K562 (cell line): ENCODE measurements around the gene OR51B2. TPM values are rescaled to one million over a fixed set of nuclear protein-coding genes. Genes with fewer than 3 reads are reported as not detected.

ENCODE experiments used
- HDAC2 ChIP-seq: fragments of 450-650 bp; IDR thresholded peaks from 2 replicates; pipeline ENCODE4 v1.6.1; 2016; ENCODE audit warnings: mild to moderate bottlenecking
- HNRNPK ChIP-seq: fragments of 200-400 bp; formaldehyde crosslinking; IDR thresholded peaks from one replicate; pipeline ENCODE4 v1.6.1; 2018; ENCODE audit warnings: mild to moderate bottlenecking, low read depth, low read length; ENCODE audit not compliant: poor library complexity, severe bottlenecking
- PTRF ChIP-seq: fragments of 450-650 bp; IDR thresholded peaks from 2 replicates; pipeline ENCODE4 v1.6.1; 2016; ENCODE audit warnings: mild to moderate bottlenecking, missing genetic modification characterization, missing compliant biosample characterization
- TAL1 ChIP-seq: fragments of 450-650 bp; IDR thresholded peaks from 2 replicates; pipeline ENCODE4 v1.6.1; 2016; ENCODE audit warnings: mild to moderate bottlenecking
- ZBTB7A ChIP-seq: IDR thresholded peaks from 2 replicates; pipeline ENCODE4 v1.6.1; 2011; ENCODE audit warnings: low read depth, mild to moderate bottlenecking, low read length, moderate library complexity, borderline replicate concordance; ENCODE audit not compliant: control insufficient read depth
- ZNF24 ChIP-seq: fragments of 450-650 bp; IDR thresholded peaks from 2 replicates; pipeline ENCODE4 v1.6.1; 2016
- ZNF253 ChIP-seq: fragments of 250-450 bp; sonication (Bioruptor Pico); conservative IDR thresholded peaks from 2 replicates; pipeline ENCODE4 v1.6.1; 2021; ENCODE audit warnings: mild to moderate bottlenecking
- polyA plus RNA-seq, 8 experiments: library from polyadenylated mRNA; depleted of rRNA in 4 of 8; stranded (reverse) in 5 of 8; unstranded in 3 of 8; fragments of >200 nt; fragmentation: Nextera tagmentation in 2 of 8; fragmentation: Illumina TruSeq in 1 of 8; extraction: Ambion mirVana in 2 of 8; extraction: Trizol in 1 of 8; gene quantifications; 2 replicates each; pipeline versions ENCODE4 v1.2.1 to v1.2.3, GENCODE V29; 2011 to 2014; ENCODE audit warnings: inconsistent platforms in 1 of 8, missing spikeins in 1 of 8
- total RNA-seq, 7 experiments: library from RNA; depleted of rRNA in 6 of 7; stranded (reverse); fragments of >200 nt in 6 of 7; fragmentation: Illumina TruSeq in 2 of 7; extraction: Trizol in 2 of 7; gene quantifications; 2 replicates each; pipeline versions ENCODE4 v1.2.1 to v1.2.3, GENCODE V29; 2011 to 2021; ENCODE audit warnings: low replicate concordance in 1 of 7
- TF ChIP-seq, protein P1 (sequence below): fragments of 450-650 bp; IDR thresholded peaks from 2 replicates; pipeline ENCODE4 v1.6.1; 2016; ENCODE audit warnings: mild to moderate bottlenecking, moderate library complexity
- TF ChIP-seq, protein P2 (sequence below): fragments of 250-450 bp; sonication (Bioruptor Pico); IDR thresholded peaks from 2 replicates; pipeline ENCODE4 v1.5.1; 2021; ENCODE audit warnings: mild to moderate bottlenecking
- TF ChIP-seq, protein P3 (sequence below), 2 experiments: fragments of 450-650 bp; IDR thresholded peaks; 2 replicates each; pipeline ENCODE4 v1.6.1; 2016

Gene OR51B2
- total and polyA plus RNA-seq, 9 of the 15 experiments (the other 6 are each of a cell fraction or from before 2014, with no cell fraction given), result 0.38 to 6.6 (median 4.0) TPM

DNA sequence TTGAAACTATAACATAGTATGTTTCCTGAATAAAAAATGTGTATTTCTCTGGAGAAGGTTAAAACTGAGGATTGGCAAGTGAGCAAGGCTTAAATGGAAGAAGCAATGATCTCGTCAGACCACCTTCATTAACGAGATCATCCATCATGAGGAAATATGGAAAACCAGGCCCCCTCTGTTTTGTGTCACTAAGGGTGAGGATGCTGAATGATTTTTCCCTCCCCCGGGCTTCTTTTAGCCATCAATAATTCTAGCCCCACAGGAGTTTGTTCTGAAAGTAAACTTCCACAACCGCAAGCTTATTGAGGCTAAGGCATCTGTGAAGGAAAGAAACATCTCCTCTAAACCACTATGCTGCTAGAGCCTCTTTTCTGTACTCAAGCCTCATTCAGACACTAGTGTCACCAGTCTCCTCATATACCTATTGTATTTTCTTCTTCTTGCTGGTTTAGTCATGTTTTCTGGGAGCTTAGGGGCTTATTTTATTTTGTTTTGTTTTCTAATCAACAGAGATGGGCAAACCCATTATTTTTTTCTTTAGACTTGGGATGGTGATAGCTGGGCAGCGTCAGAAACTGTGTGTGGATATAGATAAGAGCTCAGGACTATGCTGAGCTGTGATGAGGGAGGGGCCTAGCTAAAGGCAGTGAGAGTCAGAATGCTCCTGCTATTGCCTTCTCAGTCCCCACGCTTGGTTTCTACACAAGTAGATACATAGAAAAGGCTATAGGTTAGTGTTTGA, 48.6 kb downstream of the OR51B2 start (continued):
- TF ChIP-seq HNRNPK (no peak), ZBTB7A (no peak), TAL1 (peak; percentile 87), HDAC2 (peak; percentile 83), ZNF253 (no peak), ZNF24 (no peak), PTRF (tag) (no peak)
- TF ChIP-seq, protein P1, sequence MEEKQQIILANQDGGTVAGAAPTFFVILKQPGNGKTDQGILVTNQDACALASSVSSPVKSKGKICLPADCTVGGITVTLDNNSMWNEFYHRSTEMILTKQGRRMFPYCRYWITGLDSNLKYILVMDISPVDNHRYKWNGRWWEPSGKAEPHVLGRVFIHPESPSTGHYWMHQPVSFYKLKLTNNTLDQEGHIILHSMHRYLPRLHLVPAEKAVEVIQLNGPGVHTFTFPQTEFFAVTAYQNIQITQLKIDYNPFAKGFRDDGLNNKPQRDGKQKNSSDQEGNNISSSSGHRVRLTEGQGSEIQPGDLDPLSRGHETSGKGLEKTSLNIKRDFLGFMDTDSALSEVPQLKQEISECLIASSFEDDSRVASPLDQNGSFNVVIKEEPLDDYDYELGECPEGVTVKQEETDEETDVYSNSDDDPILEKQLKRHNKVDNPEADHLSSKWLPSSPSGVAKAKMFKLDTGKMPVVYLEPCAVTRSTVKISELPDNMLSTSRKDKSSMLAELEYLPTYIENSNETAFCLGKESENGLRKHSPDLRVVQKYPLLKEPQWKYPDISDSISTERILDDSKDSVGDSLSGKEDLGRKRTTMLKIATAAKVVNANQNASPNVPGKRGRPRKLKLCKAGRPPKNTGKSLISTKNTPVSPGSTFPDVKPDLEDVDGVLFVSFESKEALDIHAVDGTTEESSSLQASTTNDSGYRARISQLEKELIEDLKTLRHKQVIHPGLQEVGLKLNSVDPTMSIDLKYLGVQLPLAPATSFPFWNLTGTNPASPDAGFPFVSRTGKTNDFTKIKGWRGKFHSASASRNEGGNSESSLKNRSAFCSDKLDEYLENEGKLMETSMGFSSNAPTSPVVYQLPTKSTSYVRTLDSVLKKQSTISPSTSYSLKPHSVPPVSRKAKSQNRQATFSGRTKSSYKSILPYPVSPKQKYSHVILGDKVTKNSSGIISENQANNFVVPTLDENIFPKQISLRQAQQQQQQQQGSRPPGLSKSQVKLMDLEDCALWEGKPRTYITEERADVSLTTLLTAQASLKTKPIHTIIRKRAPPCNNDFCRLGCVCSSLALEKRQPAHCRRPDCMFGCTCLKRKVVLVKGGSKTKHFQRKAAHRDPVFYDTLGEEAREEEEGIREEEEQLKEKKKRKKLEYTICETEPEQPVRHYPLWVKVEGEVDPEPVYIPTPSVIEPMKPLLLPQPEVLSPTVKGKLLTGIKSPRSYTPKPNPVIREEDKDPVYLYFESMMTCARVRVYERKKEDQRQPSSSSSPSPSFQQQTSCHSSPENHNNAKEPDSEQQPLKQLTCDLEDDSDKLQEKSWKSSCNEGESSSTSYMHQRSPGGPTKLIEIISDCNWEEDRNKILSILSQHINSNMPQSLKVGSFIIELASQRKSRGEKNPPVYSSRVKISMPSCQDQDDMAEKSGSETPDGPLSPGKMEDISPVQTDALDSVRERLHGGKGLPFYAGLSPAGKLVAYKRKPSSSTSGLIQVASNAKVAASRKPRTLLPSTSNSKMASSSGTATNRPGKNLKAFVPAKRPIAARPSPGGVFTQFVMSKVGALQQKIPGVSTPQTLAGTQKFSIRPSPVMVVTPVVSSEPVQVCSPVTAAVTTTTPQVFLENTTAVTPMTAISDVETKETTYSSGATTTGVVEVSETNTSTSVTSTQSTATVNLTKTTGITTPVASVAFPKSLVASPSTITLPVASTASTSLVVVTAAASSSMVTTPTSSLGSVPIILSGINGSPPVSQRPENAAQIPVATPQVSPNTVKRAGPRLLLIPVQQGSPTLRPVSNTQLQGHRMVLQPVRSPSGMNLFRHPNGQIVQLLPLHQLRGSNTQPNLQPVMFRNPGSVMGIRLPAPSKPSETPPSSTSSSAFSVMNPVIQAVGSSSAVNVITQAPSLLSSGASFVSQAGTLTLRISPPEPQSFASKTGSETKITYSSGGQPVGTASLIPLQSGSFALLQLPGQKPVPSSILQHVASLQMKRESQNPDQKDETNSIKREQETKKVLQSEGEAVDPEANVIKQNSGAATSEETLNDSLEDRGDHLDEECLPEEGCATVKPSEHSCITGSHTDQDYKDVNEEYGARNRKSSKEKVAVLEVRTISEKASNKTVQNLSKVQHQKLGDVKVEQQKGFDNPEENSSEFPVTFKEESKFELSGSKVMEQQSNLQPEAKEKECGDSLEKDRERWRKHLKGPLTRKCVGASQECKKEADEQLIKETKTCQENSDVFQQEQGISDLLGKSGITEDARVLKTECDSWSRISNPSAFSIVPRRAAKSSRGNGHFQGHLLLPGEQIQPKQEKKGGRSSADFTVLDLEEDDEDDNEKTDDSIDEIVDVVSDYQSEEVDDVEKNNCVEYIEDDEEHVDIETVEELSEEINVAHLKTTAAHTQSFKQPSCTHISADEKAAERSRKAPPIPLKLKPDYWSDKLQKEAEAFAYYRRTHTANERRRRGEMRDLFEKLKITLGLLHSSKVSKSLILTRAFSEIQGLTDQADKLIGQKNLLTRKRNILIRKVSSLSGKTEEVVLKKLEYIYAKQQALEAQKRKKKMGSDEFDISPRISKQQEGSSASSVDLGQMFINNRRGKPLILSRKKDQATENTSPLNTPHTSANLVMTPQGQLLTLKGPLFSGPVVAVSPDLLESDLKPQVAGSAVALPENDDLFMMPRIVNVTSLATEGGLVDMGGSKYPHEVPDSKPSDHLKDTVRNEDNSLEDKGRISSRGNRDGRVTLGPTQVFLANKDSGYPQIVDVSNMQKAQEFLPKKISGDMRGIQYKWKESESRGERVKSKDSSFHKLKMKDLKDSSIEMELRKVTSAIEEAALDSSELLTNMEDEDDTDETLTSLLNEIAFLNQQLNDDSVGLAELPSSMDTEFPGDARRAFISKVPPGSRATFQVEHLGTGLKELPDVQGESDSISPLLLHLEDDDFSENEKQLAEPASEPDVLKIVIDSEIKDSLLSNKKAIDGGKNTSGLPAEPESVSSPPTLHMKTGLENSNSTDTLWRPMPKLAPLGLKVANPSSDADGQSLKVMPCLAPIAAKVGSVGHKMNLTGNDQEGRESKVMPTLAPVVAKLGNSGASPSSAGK, result no peak
- TF ChIP-seq, protein P2, sequence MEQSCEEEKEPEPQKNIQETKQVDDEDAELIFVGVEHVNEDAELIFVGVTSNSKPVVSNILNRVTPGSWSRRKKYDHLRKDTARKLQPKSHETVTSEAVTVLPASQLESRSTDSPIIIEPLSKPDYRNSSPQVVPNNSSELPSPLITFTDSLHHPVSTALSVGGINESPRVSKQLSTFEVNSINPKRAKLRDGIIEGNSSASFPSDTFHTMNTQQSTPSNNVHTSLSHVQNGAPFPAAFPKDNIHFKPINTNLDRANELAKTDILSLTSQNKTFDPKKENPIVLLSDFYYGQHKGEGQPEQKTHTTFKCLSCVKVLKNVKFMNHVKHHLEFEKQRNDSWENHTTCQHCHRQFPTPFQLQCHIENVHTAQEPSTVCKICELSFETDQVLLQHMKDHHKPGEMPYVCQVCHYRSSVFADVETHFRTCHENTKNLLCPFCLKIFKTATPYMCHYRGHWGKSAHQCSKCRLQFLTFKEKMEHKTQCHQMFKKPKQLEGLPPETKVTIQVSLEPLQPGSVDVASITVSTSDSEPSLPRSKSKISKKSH (CRISPR knock-in tag), result no peak
- TF ChIP-seq, protein P3, sequence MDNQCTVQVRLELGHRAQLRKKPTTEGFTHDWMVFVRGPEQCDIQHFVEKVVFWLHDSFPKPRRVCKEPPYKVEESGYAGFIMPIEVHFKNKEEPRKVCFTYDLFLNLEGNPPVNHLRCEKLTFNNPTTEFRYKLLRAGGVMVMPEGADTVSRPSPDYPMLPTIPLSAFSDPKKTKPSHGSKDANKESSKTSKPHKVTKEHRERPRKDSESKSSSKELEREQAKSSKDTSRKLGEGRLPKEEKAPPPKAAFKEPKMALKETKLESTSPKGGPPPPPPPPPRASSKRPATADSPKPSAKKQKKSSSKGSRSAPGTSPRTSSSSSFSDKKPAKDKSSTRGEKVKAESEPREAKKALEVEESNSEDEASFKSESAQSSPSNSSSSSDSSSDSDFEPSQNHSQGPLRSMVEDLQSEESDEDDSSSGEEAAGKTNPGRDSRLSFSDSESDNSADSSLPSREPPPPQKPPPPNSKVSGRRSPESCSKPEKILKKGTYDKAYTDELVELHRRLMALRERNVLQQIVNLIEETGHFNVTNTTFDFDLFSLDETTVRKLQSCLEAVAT (IDR thresholded peaks at IDR 0.05), result peak; percentile 5 to 88; a peak in 3 of 4 replicates
